Stomach (tissue), 4 donors: ENCODE data around the gene ALKBH2.
"Not testable (repeated sequence)": the region's sequence is repeated elsewhere in the genome, so short reads cannot be mapped to it uniquely, and the experiment has no call there.

Experiments used
- POLR2A ChIP-seq, 4 donors: fragments of 450-650 bp; IDR thresholded peaks; one replicate each; pipeline ENCODE4 v1.6.1; 2016; ENCODE audit warnings: antibody characterized with exemption in 4 of 4, control low read depth in 2 of 4, mild to moderate bottlenecking in 1 of 4, moderate library complexity in 1 of 4
- POLR2AphosphoS5 ChIP-seq, 3 donors: sonication (generic); formaldehyde crosslinking; IDR thresholded peaks; one replicate each; pipeline ENCODE4 v1.6.1; 2016; ENCODE audit warnings: antibody characterized with exemption in 3 of 3
- TF ChIP-seq, protein P1 (sequence below), 7 experiments: fragments of 450-650 bp in 4 of 7; fragments of 200-600 bp in 3 of 7; sonication (generic) in 3 of 7; IDR thresholded peaks; one replicate each; pipeline ENCODE4 v1.5.1; 2016 to 2019; ENCODE audit warnings: antibody characterized with exemption in 7 of 7, control low read depth in 2 of 7, mild to moderate bottlenecking in 1 of 7

DNA sequence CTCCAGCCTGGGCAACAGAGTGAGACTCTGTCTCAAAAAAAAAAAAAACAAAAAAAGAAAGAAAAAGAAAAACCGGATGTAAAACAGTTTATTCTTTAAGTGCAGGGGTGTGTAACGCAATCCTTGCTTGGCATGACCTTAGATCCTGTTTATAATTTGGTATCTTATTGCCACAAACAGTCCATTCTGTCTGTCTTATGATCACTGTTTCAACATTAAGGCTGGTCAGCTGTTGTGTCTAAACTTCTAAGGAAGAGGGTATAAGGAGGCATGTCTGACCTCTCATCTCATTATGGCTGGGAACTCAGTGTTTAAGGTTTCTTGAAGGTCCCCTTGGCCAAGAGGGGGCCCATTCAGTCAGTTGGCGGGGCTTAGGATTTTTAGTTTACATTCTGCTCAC is 44.6 kb downstream of the ALKBH2 start:
- TF ChIP-seq, protein P1, sequence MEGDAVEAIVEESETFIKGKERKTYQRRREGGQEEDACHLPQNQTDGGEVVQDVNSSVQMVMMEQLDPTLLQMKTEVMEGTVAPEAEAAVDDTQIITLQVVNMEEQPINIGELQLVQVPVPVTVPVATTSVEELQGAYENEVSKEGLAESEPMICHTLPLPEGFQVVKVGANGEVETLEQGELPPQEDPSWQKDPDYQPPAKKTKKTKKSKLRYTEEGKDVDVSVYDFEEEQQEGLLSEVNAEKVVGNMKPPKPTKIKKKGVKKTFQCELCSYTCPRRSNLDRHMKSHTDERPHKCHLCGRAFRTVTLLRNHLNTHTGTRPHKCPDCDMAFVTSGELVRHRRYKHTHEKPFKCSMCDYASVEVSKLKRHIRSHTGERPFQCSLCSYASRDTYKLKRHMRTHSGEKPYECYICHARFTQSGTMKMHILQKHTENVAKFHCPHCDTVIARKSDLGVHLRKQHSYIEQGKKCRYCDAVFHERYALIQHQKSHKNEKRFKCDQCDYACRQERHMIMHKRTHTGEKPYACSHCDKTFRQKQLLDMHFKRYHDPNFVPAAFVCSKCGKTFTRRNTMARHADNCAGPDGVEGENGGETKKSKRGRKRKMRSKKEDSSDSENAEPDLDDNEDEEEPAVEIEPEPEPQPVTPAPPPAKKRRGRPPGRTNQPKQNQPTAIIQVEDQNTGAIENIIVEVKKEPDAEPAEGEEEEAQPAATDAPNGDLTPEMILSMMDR (IDR thresholded peaks at IDR 0.05): not testable (repeated sequence)
- TF ChIP-seq POLR2AphosphoS5, POLR2A (IDR thresholded peaks at IDR 0.05): not testable (repeated sequence)
